HTERT RPE-1 (cell line): ENCODE results near the gene MDH1.
"Not testable (repeated sequence)": the region's sequence is repeated elsewhere in the genome, so short reads cannot be mapped to it uniquely, and the experiment has no call there.

Experiments
- in situ Hi-C: fragments of 300-500 bp; cut with MboI; formaldehyde crosslinking; loops from 4 replicates; pipeline ENCODE4 v1.14.3; 2020; ENCODE audit warnings: low sequenced_read_pairs

The MDH1 gene

GRCh38 chr2:63588385-63589147 is at the start of gene MDH1, which contains the start of gene WDPCP:
MDH1 (plus strand) TSS chr2:63588963; CDS start chr2:63589044, 81 bp downstream.
WDPCP (minus strand) TSS chr2:63588477; CDS start chr2:63588271, 206 bp downstream.
- in situ Hi-C loops: no loop called here

DNA sequence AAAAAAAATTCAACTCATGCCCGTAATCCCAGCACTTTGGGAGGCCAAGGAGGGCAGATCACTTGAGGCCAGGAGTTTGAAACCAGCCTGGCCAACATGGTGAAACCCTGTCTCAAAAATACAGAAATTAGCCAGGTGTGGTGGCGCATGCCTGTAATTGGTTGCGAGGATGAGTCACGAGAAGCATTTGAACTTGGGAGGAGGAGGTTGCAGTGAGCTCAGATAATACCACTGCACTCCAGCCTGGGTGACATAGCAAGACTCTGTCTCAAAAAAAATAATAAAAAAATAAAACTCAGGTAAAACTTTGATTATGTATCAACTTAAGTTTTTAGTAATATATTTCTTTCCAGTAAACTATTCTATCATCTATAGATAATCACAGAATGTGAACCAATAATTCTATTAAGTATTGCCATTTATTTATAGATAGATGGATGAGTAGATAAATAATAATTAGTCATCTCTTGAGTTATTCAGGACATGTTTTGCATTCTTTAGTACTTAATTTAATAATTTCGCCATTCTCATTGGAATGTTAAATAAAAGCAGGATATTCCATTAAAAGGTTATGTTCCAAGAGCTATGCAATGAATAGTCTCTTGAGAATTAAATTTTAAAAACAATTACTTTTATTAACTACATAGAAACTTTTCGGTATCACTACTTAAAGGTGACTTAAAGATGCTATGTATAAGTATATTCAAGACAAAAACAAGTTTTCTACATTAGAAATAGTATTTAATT is 49.2 kb upstream of the MDH1 start:
- in situ Hi-C loops: no loop called here

- in situ Hi-C loops: no loop called here
These were observed 44.6 kb upstream of the MDH1 start for GRCh38 chr2:63544017-63544627.

DNA sequence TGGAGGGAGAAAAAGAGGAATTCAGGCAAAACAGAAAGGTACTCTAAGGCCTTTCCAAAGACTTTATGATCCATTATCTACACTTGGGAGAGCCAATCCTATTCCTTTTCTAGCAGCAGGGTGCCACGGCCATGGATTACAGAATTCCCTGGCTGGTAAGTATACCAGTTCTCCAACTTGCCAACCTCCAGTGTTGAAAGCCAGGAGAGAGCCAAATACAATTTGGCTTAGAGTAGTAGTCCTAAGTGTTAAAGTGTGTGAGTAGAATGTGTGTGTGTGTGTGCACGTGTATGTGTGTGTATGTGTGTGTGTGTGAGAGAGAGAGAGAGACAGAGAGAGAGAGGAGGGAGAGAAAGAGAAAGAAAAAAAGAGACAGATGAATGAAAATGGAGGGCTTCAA is 43.7 kb upstream of the MDH1 start:
- in situ Hi-C loops: no loop called here

- in situ Hi-C loops: no loop called here
These were observed 35.7 kb upstream of the MDH1 start for GRCh38 chr2:63553049-63553448.

DNA sequence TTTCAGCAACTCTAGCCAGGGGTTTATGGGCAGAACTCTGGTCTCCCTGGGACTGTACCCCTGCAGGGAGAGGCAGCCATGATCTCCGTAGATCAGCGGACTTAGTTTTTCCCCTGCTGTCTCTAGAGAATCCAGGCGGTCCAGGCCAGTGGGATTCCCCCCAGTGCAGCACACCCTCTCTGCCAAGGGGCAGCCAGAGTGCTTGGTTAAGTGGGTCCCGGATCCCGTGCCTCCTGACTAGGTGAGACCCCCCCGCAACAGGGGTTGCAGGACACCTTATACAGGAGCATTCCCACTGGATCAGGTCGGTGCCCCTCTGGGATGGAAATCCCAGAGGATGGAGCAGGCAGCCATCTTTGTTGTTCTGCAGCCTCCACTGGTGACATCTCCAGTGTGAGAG is 33.5 kb upstream of the MDH1 start:
- in situ Hi-C loops: no loop called here

- in situ Hi-C loops: no loop called here
These were observed 32.8 kb upstream of the MDH1 start for GRCh38 chr2:63555931-63556330.

- in situ Hi-C loops: not testable (repeated sequence)
These were observed 30.9 kb upstream of the MDH1 start for GRCh38 chr2:63557819-63558218.

DNA sequence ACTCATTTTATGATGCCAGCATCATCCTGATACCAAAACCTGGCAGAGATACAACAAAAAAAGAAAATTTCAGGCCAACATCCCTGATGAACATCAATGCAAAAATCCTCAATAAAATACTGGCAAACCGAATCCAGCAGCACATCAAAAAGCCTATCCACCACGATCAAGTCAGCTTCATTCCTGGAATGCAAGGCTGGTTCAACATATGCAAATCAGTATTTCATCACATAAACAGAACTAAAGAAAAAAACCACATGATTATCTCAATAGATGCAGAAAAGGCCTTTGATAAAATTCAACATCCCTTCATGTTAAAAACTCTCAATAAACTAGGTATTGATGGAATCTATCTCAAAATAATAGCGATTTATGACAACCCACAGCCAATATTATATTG is 29.8 kb upstream of the MDH1 start:
- in situ Hi-C loops: not testable (repeated sequence)

DNA sequence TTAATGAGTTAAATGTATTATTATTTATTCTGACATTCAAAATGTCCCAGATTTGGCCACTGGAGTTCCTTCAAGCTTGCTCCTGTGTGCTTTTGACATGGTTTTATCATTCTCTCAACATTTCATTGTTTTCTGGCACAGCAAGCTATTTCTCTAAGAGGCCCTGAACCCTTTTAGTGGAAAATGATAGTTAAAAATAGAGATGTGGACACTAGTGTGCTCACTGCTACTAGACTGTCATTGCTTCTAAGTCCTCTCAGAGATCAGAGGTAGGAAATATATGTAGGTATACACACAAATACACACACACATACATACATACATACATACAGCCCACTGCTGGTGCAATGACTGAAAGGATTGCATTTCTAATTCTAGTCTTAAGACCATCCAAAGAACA is 26.0 kb upstream of the MDH1 start:
- in situ Hi-C loops: no loop called here

- in situ Hi-C loops: no loop called here
These were observed 19.0 kb upstream of the MDH1 start for GRCh38 chr2:63569740-63570139.

- in situ Hi-C loops: no loop called here
These were observed 17.5 kb upstream of the MDH1 start for GRCh38 chr2:63571291-63571690.

DNA sequence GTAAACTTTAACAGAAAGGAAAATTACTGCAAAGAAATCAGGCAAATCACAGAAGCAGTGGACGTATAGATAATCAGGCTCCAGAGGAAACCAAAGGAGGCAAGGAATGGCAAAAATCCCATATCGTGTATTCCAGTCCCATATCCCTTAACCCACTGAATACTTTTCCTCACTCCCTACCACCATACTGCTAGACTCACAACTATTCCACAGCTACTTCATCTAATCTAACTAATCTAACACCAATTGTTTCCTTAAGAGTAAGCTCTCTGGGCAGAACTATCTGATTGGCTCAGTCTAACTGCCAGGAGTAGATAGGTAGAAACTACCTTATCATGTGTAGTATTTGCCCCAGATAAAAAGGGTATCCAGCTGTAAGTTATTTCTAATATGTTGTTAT is 16.8 kb upstream of the MDH1 start:
- in situ Hi-C loops: no loop called here

DNA sequence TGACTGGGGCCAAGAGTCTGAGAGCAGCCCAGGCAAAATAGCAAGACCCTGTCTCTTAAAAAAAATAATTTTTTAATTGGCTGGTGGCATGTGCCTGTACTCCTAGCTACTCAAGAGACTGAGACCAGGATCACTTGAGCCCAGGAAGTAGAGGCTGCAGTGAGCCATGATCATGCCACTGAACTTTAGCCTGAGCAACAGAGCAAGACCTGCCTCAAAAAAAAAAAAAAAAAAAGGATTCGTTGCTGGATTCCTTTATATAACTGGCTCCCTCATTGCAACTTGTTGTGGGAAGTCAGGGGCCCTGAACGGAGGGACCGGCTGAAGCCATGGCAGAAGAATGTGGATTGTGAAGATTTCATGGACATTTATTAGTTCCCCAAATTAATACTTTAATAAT is 15.7 kb upstream of the MDH1 start:
- in situ Hi-C loops: not testable (repeated sequence)

- in situ Hi-C loops: not testable (repeated sequence)
These were observed 14.9 kb upstream of the MDH1 start for GRCh38 chr2:63573726-63574345.

- in situ Hi-C loops: no loop called here
These were observed 12.2 kb upstream of the MDH1 start for GRCh38 chr2:63576546-63576945.

DNA sequence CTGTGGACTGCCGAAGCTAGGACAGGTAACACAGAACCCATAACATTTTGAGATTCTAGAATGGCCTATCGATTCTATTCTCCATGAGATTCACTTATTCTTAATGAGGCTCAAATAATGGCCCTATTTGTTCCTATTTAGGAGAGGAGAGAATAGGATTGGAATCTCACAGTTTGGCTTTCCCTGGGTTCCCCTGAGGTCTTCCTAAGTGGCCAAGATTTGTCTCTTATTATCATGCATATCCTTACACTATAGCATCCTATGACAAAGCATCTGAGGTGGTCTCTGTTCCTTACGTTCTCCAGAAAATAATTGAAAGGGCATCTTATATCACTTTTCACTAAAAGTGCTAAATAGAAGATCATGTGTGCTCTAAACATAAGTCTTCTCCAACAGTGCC is 10.0 kb upstream of the MDH1 start:
- in situ Hi-C loops: no loop called here

DNA sequence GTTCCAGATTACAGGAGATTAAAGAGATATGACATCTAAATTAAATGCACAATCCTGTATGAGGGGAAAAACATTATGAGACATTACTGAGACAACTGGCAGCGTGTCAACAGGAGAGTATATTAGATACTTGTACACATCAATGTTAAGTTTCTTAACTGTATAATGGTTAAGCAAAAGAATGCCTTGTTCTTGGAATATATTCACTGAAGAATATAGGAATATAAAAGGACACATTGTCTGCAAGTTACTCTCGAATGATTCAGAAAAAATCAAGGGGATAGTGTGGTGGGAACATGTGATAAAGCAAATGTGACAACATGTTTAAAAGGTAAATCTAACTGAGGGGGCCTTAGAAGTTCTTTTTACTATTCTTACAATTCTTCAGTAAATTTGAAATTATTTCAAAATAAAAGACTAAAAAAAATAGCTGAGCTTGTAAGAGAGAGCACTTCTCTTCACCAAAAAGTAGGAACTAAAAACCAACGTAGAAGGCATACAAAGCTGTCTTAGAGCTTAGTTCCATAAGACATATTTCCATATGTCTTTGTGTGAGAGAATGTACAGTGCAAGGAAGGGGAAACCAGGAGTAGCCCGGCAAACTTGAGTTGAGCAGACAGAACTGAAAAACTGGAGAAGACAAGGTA is 8.0 kb upstream of the MDH1 start:
- in situ Hi-C loops: no loop called here

DNA sequence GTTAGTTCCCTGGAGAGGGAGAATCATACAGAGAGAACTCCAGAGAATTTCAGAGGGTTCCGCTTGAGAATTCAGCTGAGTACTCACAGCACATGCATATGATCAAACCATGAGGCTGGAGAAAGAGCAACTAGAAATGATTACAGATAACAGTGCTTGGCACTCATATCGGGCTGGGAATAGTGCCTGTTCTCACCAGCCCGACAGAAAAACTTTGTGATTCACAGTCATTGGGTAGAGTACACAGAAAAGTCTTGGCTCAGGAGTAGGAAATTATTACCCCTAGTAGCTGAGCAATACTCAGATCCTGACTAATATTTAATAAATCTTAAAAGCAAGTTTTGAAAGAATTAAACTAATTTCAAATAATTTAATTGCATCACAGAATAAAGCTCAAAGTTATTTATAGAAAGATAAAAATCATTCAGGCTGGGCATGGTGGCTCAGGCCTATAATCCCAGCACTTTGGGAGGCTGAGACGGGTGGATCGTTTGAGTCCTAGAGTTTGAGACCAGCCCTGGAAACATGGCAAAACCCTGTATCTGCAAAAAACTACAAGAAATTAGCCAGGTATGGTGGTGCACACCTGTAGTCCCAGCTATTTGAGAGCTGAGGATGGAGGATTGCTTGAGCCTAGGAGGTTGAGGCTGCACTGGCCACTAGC is 7.3 kb upstream of the MDH1 start:
- in situ Hi-C loops: no loop called here

GRCh38 chr2:63582873-63583272 is 5.9 kb upstream of the MDH1 start:
- in situ Hi-C loops: no loop called here
